ENCODE results near the gene CD320.
"Not testable (repeated sequence)": the region's sequence is repeated elsewhere in the genome, so short reads cannot be mapped to it uniquely, and the experiment has no call there.

- TF ChIP-seq EZH2 (IDR thresholded peaks at IDR 0.05); POLR2AphosphoS5 (IDR thresholded peaks at IDR 0.05; ENCODE audit: borderline replicate concordance, low read depth, low read length): not testable (repeated sequence)
Observed at GRCh38 chr19:8264248-8264647, 43.9 kb downstream of the CD320 start.

Measured in SK-N-MC (cell line).